ENCODE measurements around the gene DNAJC11.

Gene DNAJC11

GRCh38 chr1:6625584-6626149 lies 75.9 kb downstream of the DNAJC11 start:
- DNase-seq (ENCODE audit: low read depth, low spot score) = no peak

GRCh38 chr1:6624710-6625583 lies 76.7 kb downstream of the DNAJC11 start, which contains the start of gene THAP3:
THAP3 (plus strand) TSS chr1:6624868; CDS start chr1:6625219, 351 bp downstream.
- DNase-seq (ENCODE audit: low read depth, low spot score) = no peak

- no peak for DNase-seq (ENCODE audit: low read depth, low spot score)
Observed at GRCh38 chr1:6623269-6623965, 78.2 kb downstream of the DNAJC11 start.

DNA sequence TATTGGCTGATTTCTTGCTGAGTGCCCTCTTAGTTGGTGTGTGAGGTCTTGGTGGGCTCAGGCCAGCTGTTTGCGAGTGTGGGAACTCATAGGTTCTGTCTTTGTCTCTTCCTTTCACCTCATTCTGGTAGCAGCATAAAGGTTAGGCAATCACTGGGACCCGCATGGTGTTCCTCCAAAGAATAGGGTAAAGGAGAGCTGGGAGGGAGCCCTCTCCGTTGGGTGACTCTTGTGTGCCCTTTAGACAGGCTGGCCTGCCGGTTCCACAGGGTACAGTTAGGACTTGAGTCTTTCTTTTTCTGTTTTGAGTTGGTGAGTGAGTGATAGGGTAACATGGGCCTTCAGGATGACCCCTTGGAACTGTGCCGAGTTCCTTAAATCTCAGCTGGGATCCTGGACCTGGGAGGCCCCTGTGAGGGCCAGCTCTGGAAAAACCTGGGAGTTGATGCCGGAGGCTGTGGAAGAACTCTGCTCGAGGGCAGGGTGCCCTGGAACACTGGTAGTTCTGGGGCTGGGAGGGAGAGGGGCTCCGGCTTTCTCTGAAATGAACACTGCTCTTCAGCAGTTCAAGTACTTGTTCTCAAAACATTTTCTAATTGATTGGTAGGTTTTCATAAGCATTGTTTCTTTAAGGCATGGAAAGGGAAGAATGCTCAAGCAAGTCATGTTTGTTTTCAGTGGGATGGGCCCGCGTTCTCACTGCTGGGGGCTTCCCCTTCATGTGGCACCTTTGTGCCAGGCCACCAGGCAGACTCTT lies 79.0 kb downstream of the DNAJC11 start:
- no peak for DNase-seq (ENCODE audit: low read depth, low spot score)

- no peak for DNase-seq (ENCODE audit: low read depth, low spot score)
Observed at GRCh38 chr1:6621429-6622391, 79.9 kb downstream of the DNAJC11 start.

GRCh38 chr1:6619045-6619444 lies 82.6 kb downstream of the DNAJC11 start:
- no peak for DNase-seq (ENCODE audit: low read depth, low spot score)

DNA sequence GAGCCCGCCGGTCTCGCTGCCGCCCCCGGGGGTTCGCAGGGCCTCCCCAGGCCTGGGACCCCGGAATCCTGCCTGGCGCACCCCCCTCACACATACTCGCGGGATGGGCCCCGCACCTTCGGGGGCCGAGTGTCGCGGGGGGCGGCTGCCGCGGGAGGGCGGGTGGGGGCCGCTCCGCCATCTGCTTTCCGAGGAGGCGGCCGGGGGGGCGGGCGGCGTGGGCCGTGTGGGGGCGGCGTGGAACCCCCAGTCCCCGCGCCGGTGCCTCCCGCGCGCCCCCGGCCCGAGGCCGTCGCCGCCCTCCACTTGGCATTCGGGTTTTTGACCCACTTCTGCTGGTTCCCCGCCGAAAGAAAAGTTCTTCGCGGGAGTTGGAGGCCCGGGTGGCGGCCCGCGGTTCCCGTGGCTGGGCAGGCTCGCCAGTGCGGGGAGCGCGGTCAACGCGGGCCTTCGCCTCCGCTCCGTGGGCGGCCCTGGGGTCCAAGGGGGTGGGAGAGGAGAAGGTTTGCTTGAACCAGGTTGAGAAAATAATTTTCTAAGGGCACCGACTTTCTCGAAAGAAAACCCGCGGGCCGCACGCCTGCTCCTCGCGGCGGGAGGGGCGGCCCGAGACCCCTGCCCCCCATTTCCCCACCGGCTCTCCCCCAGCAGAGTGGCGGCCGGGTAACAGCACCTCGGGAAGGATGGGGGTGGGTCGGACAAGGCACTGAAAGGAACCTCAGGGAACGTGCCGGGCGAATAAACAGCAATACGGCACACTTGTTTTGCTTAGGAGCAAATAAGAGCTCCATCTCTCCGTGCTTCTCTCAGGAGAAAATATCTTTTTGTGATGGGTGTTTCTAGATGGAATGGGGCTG lies 86.5 kb downstream of the DNAJC11 start:
- DNase-seq (ENCODE audit: low read depth, low spot score) = no peak

GRCh38 chr1:6614019-6614928 lies 87.3 kb downstream of the DNAJC11 start:
- no peak for DNase-seq (ENCODE audit: low read depth, low spot score)

DNA sequence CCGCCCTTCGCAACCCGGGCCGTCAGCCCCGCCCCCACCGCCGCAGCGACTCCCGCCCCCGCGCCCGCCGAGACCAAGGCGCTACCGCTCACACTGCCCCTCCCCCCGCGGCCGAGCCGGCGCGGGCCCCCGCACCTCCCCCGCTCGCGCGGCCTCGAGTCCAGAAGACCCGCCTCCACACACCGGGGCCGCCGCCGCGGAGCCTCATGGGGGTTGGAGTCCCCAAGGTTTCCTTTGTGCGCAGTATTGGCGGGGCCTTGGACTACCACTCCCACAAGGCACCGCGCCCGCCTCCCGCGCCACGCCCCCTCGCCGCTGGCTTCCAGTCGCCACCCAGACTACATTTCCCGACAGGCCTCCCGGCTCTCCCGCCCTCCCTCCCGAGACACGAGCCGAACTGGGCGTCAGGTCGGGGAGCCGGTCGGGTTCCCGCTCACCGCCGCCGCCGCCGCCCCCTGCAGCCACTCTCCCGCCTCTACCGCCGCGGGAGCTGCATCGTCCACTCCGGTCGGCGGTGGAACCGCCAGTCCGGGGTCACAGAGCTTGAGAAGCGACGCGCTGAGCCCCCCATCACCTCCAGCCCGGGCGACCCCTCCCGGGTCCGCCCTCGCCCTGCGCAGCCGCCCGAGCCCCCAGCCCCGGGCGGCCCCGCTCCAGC lies 88.1 kb downstream of the DNAJC11 start, which contains the start of gene PHF13:
TSS of gene PHF13 (plus strand) at position 371 of the 658 bp plus-strand sequence. CDS start 336 bp downstream, outside the sequence.
- DNase-seq (ENCODE audit: low read depth, low spot score) = peak; percentile 86

GRCh38 chr1:6612641-6613360 lies 88.8 kb downstream of the DNAJC11 start:
- DNase-seq (ENCODE audit: low read depth, low spot score) = no peak

- DNase-seq (ENCODE audit: low read depth, low spot score) = peak; percentile 85
Observed at GRCh38 chr1:6603915-6604558, 97.6 kb downstream of the DNAJC11 start.

DNA sequence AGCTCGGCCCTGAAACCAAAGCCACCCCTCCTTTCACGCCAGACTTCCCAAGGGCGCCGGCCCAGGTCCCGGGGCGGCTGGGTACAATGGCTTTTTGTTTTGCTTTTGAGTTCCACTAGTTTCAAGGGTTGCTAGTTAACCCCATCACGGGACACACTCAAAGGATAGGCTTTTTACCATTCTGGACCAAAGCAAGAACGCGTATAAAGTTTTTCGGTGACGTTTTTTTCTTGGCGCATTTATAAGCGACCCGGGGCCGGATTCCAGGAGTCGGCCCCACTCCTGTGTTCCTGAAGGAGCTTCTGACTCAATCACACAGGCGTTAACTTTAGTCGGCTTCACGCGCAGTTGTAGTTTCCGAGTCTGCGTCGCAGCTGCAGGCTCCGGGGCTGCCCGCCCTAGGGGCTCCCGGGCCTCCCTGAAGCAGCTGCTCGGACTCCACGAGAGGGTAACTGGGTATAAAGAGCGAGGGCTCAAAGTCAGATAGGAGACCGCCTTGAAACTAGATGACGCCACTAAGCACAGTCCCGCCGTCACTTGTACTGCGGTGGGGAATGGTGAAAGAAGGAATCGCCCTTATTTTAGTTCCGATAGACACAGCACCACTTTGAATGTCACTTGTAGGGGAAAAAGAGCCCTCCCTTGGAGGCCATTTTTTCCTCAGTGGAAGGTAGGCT lies 98.2 kb downstream of the DNAJC11 start:
- DNase-seq (ENCODE audit: low read depth, low spot score) = no peak

GRCh38 chr1:6602669-6603237 lies 98.9 kb downstream of the DNAJC11 start, which contains the start of gene KLHL21:
KLHL21 (minus strand) TSS chr1:6602869; CDS start chr1:6602817, 52 bp downstream.
- no peak for DNase-seq (ENCODE audit: low read depth, low spot score)

DNA sequence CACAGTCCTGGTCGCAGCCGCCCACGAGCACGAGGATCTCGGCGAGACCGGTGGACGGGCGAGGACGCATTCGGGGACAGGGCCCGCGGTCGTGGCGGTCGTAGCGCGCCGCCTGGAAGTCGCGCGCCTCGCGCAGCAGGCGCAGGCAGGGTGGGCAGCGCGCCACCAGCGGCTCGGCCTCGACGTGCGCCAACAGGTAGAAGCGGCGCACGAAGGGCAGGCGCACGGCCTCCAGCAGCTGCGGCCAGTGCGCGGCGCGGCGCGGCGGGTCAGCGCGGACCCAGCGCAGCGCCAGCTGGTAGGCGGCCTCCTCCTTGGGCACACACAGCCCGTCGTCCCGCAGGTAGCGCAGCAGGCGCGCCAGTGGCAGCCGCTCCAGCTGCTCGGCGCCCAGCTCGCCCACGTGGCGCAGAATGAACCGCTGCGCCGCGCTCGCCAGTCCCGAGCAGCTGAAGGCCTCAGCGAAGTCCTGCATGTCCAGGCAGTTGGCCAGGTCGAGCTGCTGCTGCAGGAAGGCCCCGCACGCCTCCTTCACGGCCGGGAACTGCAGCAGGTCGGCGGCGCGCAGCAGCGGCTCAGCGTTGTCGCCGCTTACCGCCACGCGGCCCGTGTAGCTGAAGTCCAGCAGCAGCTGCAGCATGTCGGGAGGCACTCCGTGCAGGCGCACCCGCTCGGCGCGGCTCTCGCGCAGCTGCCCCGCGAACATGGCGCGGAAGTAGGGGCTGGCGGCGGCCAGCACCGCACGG lies 99.5 kb downstream of the DNAJC11 start:
- DNase-seq (ENCODE audit: low read depth, low spot score) = no peak
